Esophagus squamous epithelium (tissue), 5 donors: ENCODE data around the gene TBC1D32. TPM values are rescaled to one million over a fixed set of nuclear protein-coding genes. Genes with fewer than 3 reads are reported as not detected.

ENCODE experiments used
- DNase-seq: peaks from one replicate; lab custom pipeline; 2025; lab: John Stamatoyannopoulos, UW
- H3K27ac ChIP-seq, 4 donors: fragments of 200-600 bp; sonication (generic); one replicate each; pipeline ENCODE4 v1.5.1; 2016 to 2019; ENCODE audit warnings: mild to moderate bottlenecking in 1 of 4
- H3K27me3 ChIP-seq, 4 donors: fragments of 200-600 bp; sonication (generic); 1 replicate in 3 of 4; 2 replicates in 1 of 4; pipeline versions ENCODE4 v1.5.1 to v1.6.0; 2017 to 2021; ENCODE audit warnings: antibody characterized with exemption in 1 of 4
- H3K36me3 ChIP-seq, 3 donors: fragments of 200-600 bp; sonication (generic); one replicate each; pipeline ENCODE4 v1.5.1; 2016 to 2019
- H3K4me1 ChIP-seq, 3 donors: fragments of 200-600 bp; sonication (generic); one replicate each; pipeline ENCODE4 v1.5.1; 2017 to 2019
- H3K4me3 ChIP-seq, 4 donors: fragments of 200-600 bp; sonication (generic); 1 replicate in 3 of 4; 2 replicates in 1 of 4; pipeline ENCODE4 v1.5.1; 2016 to 2019; ENCODE audit warnings: mild to moderate bottlenecking in 2 of 4, moderate library complexity in 1 of 4
- H3K9me3 ChIP-seq, 3 donors: fragments of 200-600 bp; sonication (generic); one replicate each; pipeline ENCODE4 v1.5.1; 2016 to 2019
- CTCF ChIP-seq, 6 experiments: fragments of 450-650 bp in 4 of 6; fragments of 200-600 bp in 2 of 6; sonication (generic) in 2 of 6; IDR thresholded peaks; one replicate each; pipeline ENCODE4 v1.5.1; 2016 to 2019; ENCODE audit warnings: antibody characterized with exemption in 6 of 6, mild to moderate bottlenecking in 4 of 6, moderate library complexity in 4 of 6
- POLR2A ChIP-seq, 4 donors: fragments of 450-650 bp; IDR thresholded peaks; one replicate each; pipeline ENCODE4 v1.6.1; 2017; ENCODE audit warnings: antibody characterized with exemption in 4 of 4, mild to moderate bottlenecking in 4 of 4, moderate library complexity in 3 of 4
- WGBS, 2 donors: methylation state at CpG; one replicate each; pipeline ENCODE4 v1.1.5; 2018; 5-methylcytosine and 5-hydroxymethylcytosine counted together
- intact Hi-C: fragments of 100-400 bp; cut with DNase I; formaldehyde crosslinking; loops from one replicate; pipeline ENCODE4 v1.15.0; 2022
- total RNA-seq, 4 donors: library from RNA; depleted of rRNA; stranded (reverse); fragments of >200 nt; gene quantifications; one replicate each; pipeline ENCODE4 v1.1.0, GENCODE V29; 2016
- donor health status: DM: yes; HTN: yes; CAD: no.

Gene TBC1D32
- total RNA-seq, 4 donors from 2014 or later: 2.2 to 6.5 (median 3.8) TPM

DNA sequence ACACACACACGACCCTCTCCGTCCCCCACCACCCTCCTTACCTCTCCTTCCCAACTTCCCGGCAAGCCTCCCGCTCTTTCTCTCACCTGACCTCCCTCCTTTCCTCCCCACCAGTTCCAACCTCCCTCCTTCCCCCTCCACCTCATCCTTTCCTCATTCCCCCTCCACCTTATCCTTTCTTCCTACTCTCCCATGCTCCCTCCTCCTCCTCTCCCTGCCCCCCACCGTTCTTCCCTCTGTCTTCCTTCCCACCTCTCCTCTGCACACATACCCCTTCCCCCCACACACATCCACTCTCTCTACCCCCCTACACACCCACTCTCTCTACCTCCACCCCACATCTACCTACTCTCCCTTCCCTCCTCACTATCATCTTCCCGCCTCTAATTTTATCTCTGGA is 144.2 kb downstream of the TBC1D32 start:
- DNase-seq: no peak
- peaks cover 0 to 17% (median 0%) of the 10 kb centered on the region in 3 donors for H3K4me1 ChIP-seq
- intact Hi-C loops: no loop called here

GRCh38 chr6:121188356-121188755 is 145.9 kb downstream of the TBC1D32 start:
- no peaks in the 10 kb centered on the region for H3K9me3 ChIP-seq
- H3K4me3 ChIP-seq: no peak overlapping the region
- no peaks in the 10 kb centered on the region for H3K27me3 ChIP-seq
- H3K4me1 ChIP-seq: peaks cover 0 to 17% (median 0%) of the 10 kb centered on the region in 3 donors
- H3K27ac ChIP-seq: peak overlapping the region in 2 of 4 donors; percentile 12 to 52
- 39 to 49% methylated on average over 1 of the region's 1 CpG for WGBS, 2 donors
- intact Hi-C loops: no loop called here
- no peak for DNase-seq
- no peaks in the 10 kb centered on the region for H3K36me3 ChIP-seq
- TF ChIP-seq CTCF (IDR thresholded peaks at IDR 0.05): no peak
- no peak for TF ChIP-seq POLR2A (IDR thresholded peaks at IDR 0.05)

More for the DNA sequence above, 144.2 kb downstream of the TBC1D32 start:
- no peak for TF ChIP-seq POLR2A (IDR thresholded peaks at IDR 0.05)
- TF ChIP-seq CTCF (IDR thresholded peaks at IDR 0.05): no peak
- H3K27ac ChIP-seq: no peak overlapping the region
- H3K9me3 ChIP-seq: no peaks in the 10 kb centered on the region
- no peaks in the 10 kb centered on the region for H3K36me3 ChIP-seq
- H3K27me3 ChIP-seq: no peaks in the 10 kb centered on the region
- H3K4me3 ChIP-seq: no peak overlapping the region
- 58 to 71% methylated on average over 5 to 6 of the region's 6 CpGs for WGBS, 2 donors

GRCh38 chr6:121187833-121188200 is 146.5 kb downstream of the TBC1D32 start:
- TF ChIP-seq CTCF (IDR thresholded peaks at IDR 0.05) (no peak), POLR2A (IDR thresholded peaks at IDR 0.05) (no peak)
- DNase-seq: no peak
- 50 to 53% methylated on average over 1 of the region's 1 CpG for WGBS, 2 donors
- Histone ChIP-seq H3K4me3 (no peak overlapping the region), H3K27ac (peak overlapping the region in 3 of 4 donors; percentile 43 to 61 (median 48)), H3K36me3 (no peaks in the 10 kb centered on the region), H3K9me3 (no peaks in the 10 kb centered on the region), H3K4me1 (peaks cover 0 to 17% (median 0%) of the 10 kb centered on the region in 3 donors), H3K27me3 (no peaks in the 10 kb centered on the region)
- intact Hi-C loops: no loop called here

GRCh38 chr6:121187200-121187832 is 147.0 kb downstream of the TBC1D32 start:
- no peak for DNase-seq
- Histone ChIP-seq H3K4me1 (peaks cover 0 to 17% (median 0%) of the 10 kb centered on the region in 3 donors), H3K27me3 (no peaks in the 10 kb centered on the region), H3K27ac (peak overlapping the region in 3 of 4 donors; percentile 43 to 61 (median 48)), H3K36me3 (no peaks in the 10 kb centered on the region), H3K4me3 (no peak overlapping the region), H3K9me3 (no peaks in the 10 kb centered on the region)
- intact Hi-C loops: no loop called here
- TF ChIP-seq CTCF (IDR thresholded peaks at IDR 0.05) (no peak), POLR2A (IDR thresholded peaks at IDR 0.05) (no peak)
- WGBS, 2 donors: 50% methylated on average over 1 of the region's 1 CpG; no CpG with 5 or more reads in 1 of the 2 donors

GRCh38 chr6:121183742-121184141 is 150.5 kb downstream of the TBC1D32 start:
- DNase-seq: no peak
- WGBS, 2 donors: 82 to 95% methylated on average over 1 of the region's 1 CpG
- Histone ChIP-seq H3K4me1 (peaks cover 0 to 17% (median 0%) of the 10 kb centered on the region in 3 donors), H3K27me3 (no peaks in the 10 kb centered on the region), H3K4me3 (no peak overlapping the region), H3K36me3 (peaks cover 0 to 11% (median 0%) of the 10 kb centered on the region in 3 donors), H3K9me3 (no peaks in the 10 kb centered on the region), H3K27ac (no peak overlapping the region)
- intact Hi-C loops: no loop called here
- TF ChIP-seq POLR2A (IDR thresholded peaks at IDR 0.05) (no peak), CTCF (IDR thresholded peaks at IDR 0.05) (no peak)
